ENCODE data around the gene APCDD1L. TPM values are rescaled to one million over a fixed set of nuclear protein-coding genes. Genes with fewer than 3 reads are reported as not detected.

APCDD1L gene
- total RNA-seq, 2 experiments from 2014 or later = not detected

GRCh38 chr20:58556961-58557360, 41.8 kb upstream of the APCDD1L start:
- no peak for TF ChIP-seq CTCF (IDR thresholded peaks at IDR 0.05)
- no peaks in the 10 kb centered on the region for H3K9me3 Mint-ChIP-seq
- no peak for ATAC-seq
- ChIA-PET CTCF (no interaction called here), POLR2A (no interaction called here)
- peaks cover 12% of the 10 kb centered on the region for H3K27me3 Mint-ChIP-seq
- no peaks in the 10 kb centered on the region for H3K4me1 Mint-ChIP-seq (ENCODE audit: low read depth)
- no peak overlapping the region for H3K27ac Mint-ChIP-seq
- no peak for DNase-seq
- no peak overlapping the region for H3K4me3 Mint-ChIP-seq
- intact Hi-C loops (cut with micrococcal nuclease) = no loop called here
- H3K36me3 Mint-ChIP-seq (ENCODE audit: low read depth) = no peaks in the 10 kb centered on the region

GRCh38 chr20:58555078-58555765, 40.0 kb upstream of the APCDD1L start:
- H3K36me3 Mint-ChIP-seq (ENCODE audit: low read depth) = no peaks in the 10 kb centered on the region
- POLR2A ChIA-PET = interaction anchor here (0.9 kb wide), 1 partner anchor 29 kb away, joined by 3 read pairs; no protein-coding TSS in a partner anchor

GRCh38 chr20:58554541-58554940, 39.3 kb upstream of the APCDD1L start:
- no peak for DNase-seq
- no peak overlapping the region for H3K27ac Mint-ChIP-seq
- ATAC-seq = no peak
- H3K27me3 Mint-ChIP-seq = peaks cover 12% of the 10 kb centered on the region
- CTCF ChIA-PET = no interaction called here
- no peaks in the 10 kb centered on the region for H3K4me1 Mint-ChIP-seq (ENCODE audit: low read depth)
- TF ChIP-seq CTCF (IDR thresholded peaks at IDR 0.05) = no peak
- intact Hi-C loops (cut with micrococcal nuclease) = no loop called here
- H3K36me3 Mint-ChIP-seq (ENCODE audit: low read depth) = no peaks in the 10 kb centered on the region
- POLR2A ChIA-PET = no interaction called here
- no peaks in the 10 kb centered on the region for H3K9me3 Mint-ChIP-seq
- H3K4me3 Mint-ChIP-seq = no peak overlapping the region

More at GRCh38 chr20:58555078-58555765, 40.0 kb upstream of the APCDD1L start:
- ATAC-seq (no peak), DNase-seq (no peak)
- Mint-ChIP-seq H3K27ac (no peak overlapping the region), H3K27me3 (peaks cover 12% of the 10 kb centered on the region), H3K4me3 (no peak overlapping the region), H3K9me3 (no peaks in the 10 kb centered on the region), H3K4me1 (ENCODE audit: low read depth) (no peaks in the 10 kb centered on the region)
- CTCF ChIA-PET = interaction anchor here (0.7 to 1.5 kb wide), 2 partner anchors 23 to 91 kb away, joined by 3 read pairs; no protein-coding TSS in a partner anchor
- TF ChIP-seq CTCF (IDR thresholded peaks at IDR 0.05) = no peak
- intact Hi-C loops (cut with micrococcal nuclease) = no loop called here

- Mint-ChIP-seq H3K36me3 (ENCODE audit: low read depth) (no peaks in the 10 kb centered on the region), H3K4me1 (ENCODE audit: low read depth) (no peaks in the 10 kb centered on the region), H3K9me3 (no peaks in the 10 kb centered on the region), H3K4me3 (no peak overlapping the region), H3K27ac (no peak overlapping the region), H3K27me3 (peaks cover 16% of the 10 kb centered on the region)
- ATAC-seq (no peak), DNase-seq (no peak)
- intact Hi-C loops (cut with micrococcal nuclease) = no loop called here
- ChIA-PET CTCF (no interaction called here), POLR2A (no interaction called here)
- no peak for TF ChIP-seq CTCF (IDR thresholded peaks at IDR 0.05)
Observed at GRCh38 chr20:58553841-58554240, 38.6 kb upstream of the APCDD1L start.

- H3K27ac Mint-ChIP-seq = no peak overlapping the region
- no peaks in the 10 kb centered on the region for H3K36me3 Mint-ChIP-seq (ENCODE audit: low read depth)
- no peaks in the 10 kb centered on the region for H3K9me3 Mint-ChIP-seq
- no peak for TF ChIP-seq CTCF (IDR thresholded peaks at IDR 0.05)
- DNase-seq (no peak), ATAC-seq (no peak)
- no peaks in the 10 kb centered on the region for H3K4me1 Mint-ChIP-seq (ENCODE audit: low read depth)
- CTCF ChIA-PET = no interaction called here
- POLR2A ChIA-PET = no interaction called here
- intact Hi-C loops (cut with micrococcal nuclease) = no loop called here
- H3K27me3 Mint-ChIP-seq = peaks cover 16% of the 10 kb centered on the region
- H3K4me3 Mint-ChIP-seq = no peak overlapping the region
Observed at GRCh38 chr20:58553166-58553696, 38.0 kb upstream of the APCDD1L start.

Measured in activated CD8-positive, alpha-beta T cell treated with anti-CD3 and anti-CD28 coated beads for 36 hours (primary cell).